HEK293T (cell line): Measurements from ENCODE around the gene FRMD5.

ENCODE experiments used
- CTCF ChIA-PET: fragments of 350-600 bp; formaldehyde crosslinking; extraction: SDS; loops from one replicate; lab custom pipeline; 2021; ENCODE audit warnings: antibody characterized with exemption, inconsistent platforms; lab: Yijun Ruan, JAX
- POLR2A ChIA-PET: fragments of 350-600 bp; formaldehyde crosslinking; extraction: SDS; loops from one replicate; lab custom pipeline; 2020; ENCODE audit warnings: antibody characterized with exemption, inconsistent platforms; lab: Yijun Ruan, JAX
- DNase-seq: peaks from one replicate; pipeline ENCODE4 v3.0.0; 2012; ENCODE audit warnings: mixed read lengths; ENCODE audit errors: extremely low spot score
- ARNT ChIP-seq: fragments of 450-650 bp; IDR thresholded peaks from 2 replicates; pipeline ENCODE4 v1.6.1; 2017; ENCODE audit warnings: mild to moderate bottlenecking
- BHLHE40 ChIP-seq: fragments of 450-650 bp; IDR thresholded peaks from 2 replicates; pipeline ENCODE4 v1.6.1; 2016; ENCODE audit warnings: mild to moderate bottlenecking, moderate library complexity, borderline replicate concordance
- CTBP1 ChIP-seq: fragments of 450-650 bp; IDR thresholded peaks from 2 replicates; pipeline ENCODE4 v1.6.1; 2016; ENCODE audit warnings: borderline replicate concordance
- ELF4 ChIP-seq: fragments of 450-650 bp; IDR thresholded peaks from 2 replicates; pipeline ENCODE4 v1.6.1; 2017; ENCODE audit warnings: antibody characterized with exemption
- FOXA1 ChIP-seq: fragments of 450-650 bp; IDR thresholded peaks from 2 replicates; pipeline ENCODE4 v1.6.1; 2016; ENCODE audit warnings: mild to moderate bottlenecking
- FOXK2 ChIP-seq: fragments of 450-650 bp; IDR thresholded peaks from 2 replicates; pipeline ENCODE4 v1.6.1; 2016; ENCODE audit warnings: mild to moderate bottlenecking
- FOXM1 ChIP-seq: fragments of 450-650 bp; IDR thresholded peaks from 2 replicates; pipeline ENCODE4 v1.6.1; 2017; ENCODE audit warnings: mild to moderate bottlenecking, borderline replicate concordance
- HDGF ChIP-seq: fragments of 450-650 bp; IDR thresholded peaks from 2 replicates; pipeline ENCODE4 v1.6.1; 2017; ENCODE audit warnings: antibody characterized with exemption, borderline replicate concordance
- L3MBTL2 ChIP-seq: fragments of 450-650 bp; conservative IDR thresholded peaks from 2 replicates; pipeline ENCODE4 v1.6.1; 2016; ENCODE audit warnings: mild to moderate bottlenecking
- LEF1 ChIP-seq: fragments of 450-650 bp; IDR thresholded peaks from 2 replicates; pipeline ENCODE4 v1.6.1; 2017; ENCODE audit warnings: mild to moderate bottlenecking, borderline replicate concordance
- NFRKB ChIP-seq: fragments of 450-650 bp; IDR thresholded peaks from 2 replicates; pipeline ENCODE4 v1.6.1; 2016; ENCODE audit warnings: mild to moderate bottlenecking, moderate library complexity
- SP1 ChIP-seq: fragments of 450-650 bp; IDR thresholded peaks from 2 replicates; pipeline ENCODE4 v1.6.1; 2017
- SUZ12 ChIP-seq: fragments of 450-650 bp; IDR thresholded peaks from 2 replicates; pipeline ENCODE4 v1.6.1; 2016; ENCODE audit warnings: mild to moderate bottlenecking
- TARDBP ChIP-seq: fragments of 450-650 bp; IDR thresholded peaks from 2 replicates; pipeline ENCODE4 v1.6.1; 2016
- ZNF384 ChIP-seq: fragments of 450-650 bp; IDR thresholded peaks from 2 replicates; pipeline ENCODE4 v1.6.1; 2016
- TF ChIP-seq, protein P1 (sequence below): fragments of 450-650 bp; IDR thresholded peaks from 2 replicates; pipeline ENCODE4 v1.6.1; 2016

The FRMD5 gene

DNA sequence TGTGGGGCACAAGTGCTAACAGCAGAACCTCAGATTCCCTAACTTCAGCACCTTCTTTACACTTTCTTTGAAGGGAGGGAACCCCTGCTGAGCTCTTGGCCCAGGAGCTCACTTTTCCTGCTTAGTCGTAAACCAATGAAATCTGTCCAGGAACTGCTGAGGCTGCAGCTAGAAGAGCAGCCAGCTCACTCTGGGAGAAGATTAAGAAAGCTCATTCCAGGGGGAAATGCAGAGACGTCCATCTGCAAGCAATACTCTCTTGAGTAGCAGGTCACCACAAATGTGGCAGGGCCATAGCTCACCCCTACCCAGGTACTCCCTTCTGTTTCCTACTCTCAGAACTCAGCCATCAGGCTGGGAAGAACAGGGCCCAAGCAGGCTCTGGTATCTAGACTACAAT lies 265.0 kb downstream of the FRMD5 start:
- ChIA-PET POLR2A (interaction anchor here (1.2 kb wide), 1 partner anchor 607 kb away, joined by 4 read pairs; the partner anchor contains the start of gene EIF3J), CTCF (interaction anchor here (1.4 kb wide), 1 partner anchor 9 kb away, joined by 4 read pairs; no protein-coding TSS in a partner anchor)
- TF ChIP-seq L3MBTL2 (no peak), LEF1 (no peak), FOXA1 (no peak)
- peak; percentile 21 for DNase-seq

DNA sequence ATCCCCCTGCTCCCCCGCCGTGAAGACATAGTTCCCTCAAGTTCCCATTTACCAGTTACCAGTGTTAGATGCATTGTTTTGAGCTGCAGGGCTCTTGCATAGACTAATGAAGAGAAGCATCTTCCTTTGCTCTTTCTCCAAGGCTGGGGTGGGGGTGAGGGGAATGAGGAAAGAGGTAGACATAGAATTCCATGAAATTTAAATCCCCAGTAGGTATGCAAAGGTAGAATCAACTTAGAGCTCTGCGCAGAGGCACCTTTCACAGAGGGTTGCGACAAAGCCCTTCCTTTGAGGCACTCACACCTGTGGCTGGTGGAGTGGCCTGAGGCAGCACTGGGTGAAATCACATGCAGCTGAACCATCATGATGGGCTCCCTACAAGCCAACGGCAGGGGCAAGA lies 266.9 kb downstream of the FRMD5 start:
- CTCF ChIA-PET = interaction anchor here (0.9 kb wide), 1 partner anchor 10 kb away, joined by 3 read pairs; no protein-coding TSS in a partner anchor
- no peak for DNase-seq
- no peak for TF ChIP-seq SUZ12
- TF ChIP-seq, protein P1, sequence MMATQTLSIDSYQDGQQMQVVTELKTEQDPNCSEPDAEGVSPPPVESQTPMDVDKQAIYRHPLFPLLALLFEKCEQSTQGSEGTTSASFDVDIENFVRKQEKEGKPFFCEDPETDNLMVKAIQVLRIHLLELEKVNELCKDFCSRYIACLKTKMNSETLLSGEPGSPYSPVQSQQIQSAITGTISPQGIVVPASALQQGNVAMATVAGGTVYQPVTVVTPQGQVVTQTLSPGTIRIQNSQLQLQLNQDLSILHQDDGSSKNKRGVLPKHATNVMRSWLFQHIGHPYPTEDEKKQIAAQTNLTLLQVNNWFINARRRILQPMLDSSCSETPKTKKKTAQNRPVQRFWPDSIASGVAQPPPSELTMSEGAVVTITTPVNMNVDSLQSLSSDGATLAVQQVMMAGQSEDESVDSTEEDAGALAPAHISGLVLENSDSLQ = no peak
- no peak for TF ChIP-seq ELF4
- TF ChIP-seq ARNT = no peak
- no peak for TF ChIP-seq FOXM1
- no peak for TF ChIP-seq FOXA1
- TF ChIP-seq NFRKB = no peak
- no peak for TF ChIP-seq ZNF384
- no peak for TF ChIP-seq FOXK2
- TF ChIP-seq BHLHE40 = no peak
- no peak for TF ChIP-seq HDGF
- POLR2A ChIA-PET = no interaction called here

DNA sequence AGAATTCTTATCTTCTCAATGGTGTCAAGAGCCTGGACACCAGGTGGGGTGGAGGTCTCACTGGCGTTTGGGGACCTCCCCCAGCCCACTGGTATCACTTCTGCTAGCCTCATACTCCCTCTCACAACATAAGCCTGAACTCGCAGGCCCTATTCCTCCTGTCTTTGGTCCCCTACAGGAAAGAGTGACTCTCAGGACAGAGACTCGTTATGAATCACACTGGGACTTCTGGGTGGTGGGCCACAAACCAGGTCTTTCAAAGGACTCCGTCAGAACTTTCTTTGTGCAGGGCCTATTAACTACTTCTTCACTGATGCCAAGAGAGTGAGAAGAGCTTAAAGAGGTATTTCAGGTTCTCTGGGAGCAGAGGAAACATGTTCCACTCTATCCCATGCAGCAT lies 267.9 kb downstream of the FRMD5 start:
- POLR2A ChIA-PET = no interaction called here
- no peak for TF ChIP-seq LEF1
- TF ChIP-seq FOXA1 = no peak
- TF ChIP-seq FOXM1 = no peak
- TF ChIP-seq ARNT = no peak
- no peak for TF ChIP-seq BHLHE40
- TF ChIP-seq NFRKB = no peak
- no peak for TF ChIP-seq SP1
- TF ChIP-seq ZNF384 = no peak
- TF ChIP-seq L3MBTL2 = no peak
- no peak for TF ChIP-seq ELF4
- no peak for TF ChIP-seq HDGF
- TF ChIP-seq CTBP1 = no peak
- TF ChIP-seq, protein P1 = no peak
- TF ChIP-seq SUZ12 = no peak
- TF ChIP-seq TARDBP = no peak
- no peak for TF ChIP-seq FOXK2
- CTCF ChIA-PET = interaction anchor here (0.9 kb wide), 1 partner anchor 11 kb away, joined by 3 read pairs; no protein-coding TSS in a partner anchor
- no peak for DNase-seq

DNA sequence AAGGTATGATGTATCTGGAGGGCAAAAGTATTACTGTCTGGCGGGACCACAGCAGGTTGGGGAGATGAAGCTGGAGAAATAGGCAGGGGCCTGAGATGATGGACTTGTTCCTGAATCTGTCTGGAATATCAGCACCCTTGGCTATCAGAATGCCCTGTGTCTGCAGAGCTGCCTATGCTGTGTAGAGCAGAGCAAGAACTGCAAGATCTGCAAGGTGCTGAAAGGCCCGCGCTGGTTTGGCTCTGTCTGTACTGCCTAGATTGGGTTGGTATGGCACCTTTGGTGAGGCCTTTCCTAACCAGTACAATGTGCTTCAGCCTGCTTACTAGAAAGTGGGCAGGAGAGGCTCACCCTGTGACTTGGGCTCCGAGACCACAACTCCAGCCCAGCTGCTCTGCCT lies 271.5 kb downstream of the FRMD5 start:
- TF ChIP-seq L3MBTL2 (no peak), ZNF384 (no peak), BHLHE40 (no peak), NFRKB (no peak), SP1 (no peak), CTBP1 (no peak), SUZ12 (no peak), HDGF (no peak), FOXA1 (no peak), TARDBP (no peak), FOXM1 (no peak), LEF1 (no peak), ELF4 (no peak), ARNT (no peak), FOXK2 (no peak)
- TF ChIP-seq, protein P1 = no peak
- ChIA-PET POLR2A (no interaction called here), CTCF (no interaction called here)
- DNase-seq = no peak

DNA sequence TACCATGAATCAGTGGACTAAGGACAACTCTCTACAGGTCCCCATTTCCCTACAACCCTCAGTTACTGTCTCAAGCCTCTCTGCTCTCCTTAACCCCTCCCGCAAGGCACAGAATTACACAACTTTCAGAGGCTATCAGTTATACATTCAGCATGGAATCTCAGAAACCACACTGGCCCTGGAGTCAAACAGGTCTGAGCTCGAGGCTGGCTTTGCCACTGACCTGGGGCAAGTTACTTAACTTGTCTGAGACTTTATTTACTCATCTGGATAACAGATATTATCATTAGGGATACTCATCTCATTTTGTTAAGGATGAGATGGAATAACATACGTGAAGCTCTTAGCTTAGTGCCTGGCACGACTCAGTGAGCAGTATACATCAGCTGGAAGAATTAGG lies 273.1 kb downstream of the FRMD5 start:
- POLR2A ChIA-PET = no interaction called here
- TF ChIP-seq SP1 = no peak
- TF ChIP-seq HDGF = no peak
- TF ChIP-seq CTBP1 = no peak
- no peak for TF ChIP-seq LEF1
- TF ChIP-seq TARDBP = no peak
- no peak for TF ChIP-seq ARNT
- no peak for TF ChIP-seq L3MBTL2
- no peak for TF ChIP-seq FOXA1
- no peak for TF ChIP-seq FOXM1
- no peak for TF ChIP-seq SUZ12
- no peak for TF ChIP-seq FOXK2
- no peak for TF ChIP-seq NFRKB
- TF ChIP-seq BHLHE40 = no peak
- TF ChIP-seq ZNF384 = no peak
- TF ChIP-seq, protein P1 = no peak
- TF ChIP-seq ELF4 = no peak
- CTCF ChIA-PET = no interaction called here
- no peak for DNase-seq

DNA sequence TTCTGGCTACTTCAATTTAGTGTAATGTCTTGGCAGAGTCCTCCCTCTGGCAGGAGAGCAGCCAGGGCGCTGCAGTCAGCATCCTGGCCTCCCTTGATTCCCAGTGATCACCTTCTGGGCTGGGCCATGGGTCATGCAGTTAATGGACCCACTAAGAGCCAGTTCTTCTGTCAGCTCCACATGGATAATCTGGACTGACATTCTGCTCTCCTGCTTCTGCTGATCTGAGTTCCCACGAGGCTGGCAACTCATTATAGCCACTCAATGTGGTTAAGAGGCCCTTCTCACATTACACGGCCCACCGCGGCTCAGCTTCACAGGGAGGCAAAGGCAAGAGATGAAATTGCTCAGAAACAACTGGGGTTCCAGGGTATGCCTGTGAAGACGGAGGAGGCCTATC lies 274.3 kb downstream of the FRMD5 start:
- ChIA-PET CTCF (no interaction called here), POLR2A (interaction anchor here (1.0 kb wide), 1 partner anchor 8 kb away, joined by 3 read pairs; no protein-coding TSS in a partner anchor)
- TF ChIP-seq L3MBTL2 = no peak
- TF ChIP-seq, protein P1 = no peak
- no peak for TF ChIP-seq FOXA1
- TF ChIP-seq SP1 = no peak
- TF ChIP-seq FOXM1 = no peak
- no peak for TF ChIP-seq ARNT
- no peak for TF ChIP-seq TARDBP
- TF ChIP-seq HDGF = no peak
- no peak for TF ChIP-seq SUZ12
- TF ChIP-seq LEF1 = no peak
- no peak for TF ChIP-seq NFRKB
- TF ChIP-seq CTBP1 = no peak
- no peak for TF ChIP-seq ELF4
- no peak for TF ChIP-seq ZNF384
- peak; percentile 34 for DNase-seq
